COLO668 (cell line): ENCODE measurements around the gene MED8.
"Not testable (repeated sequence)": the region's sequence is repeated elsewhere in the genome, so short reads cannot be mapped to it uniquely, and the experiment has no call there.

Experiments used
- DNase-seq: peaks from one replicate; lab custom pipeline; 2025; ENCODE audit not compliant: unreplicated experiment; lab: John Stamatoyannopoulos, UW

The MED8 gene

GRCh38 chr1:43387976-43388599, 1.5 kb downstream of the MED8 start:
- DNase-seq = no peak

DNA sequence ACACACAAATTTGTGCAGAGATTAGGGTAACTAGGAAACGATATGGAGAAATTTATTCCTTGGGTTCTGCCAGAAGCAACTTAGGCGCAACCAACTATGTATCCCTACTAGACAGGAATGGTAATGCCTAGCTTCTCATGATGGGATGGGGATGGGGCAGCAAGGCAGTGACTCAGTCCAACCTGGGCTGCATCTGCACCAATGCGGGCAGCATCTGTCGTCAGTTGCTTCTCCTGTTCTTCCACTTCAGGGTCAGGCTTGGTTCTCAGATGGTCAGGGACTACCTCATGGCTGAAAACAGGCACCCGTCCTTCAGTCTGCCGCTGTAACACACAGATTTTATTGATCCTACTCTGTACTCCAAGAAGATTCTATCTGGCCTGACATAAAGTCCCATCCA, 2.9 kb downstream of the MED8 start:
- no peak for DNase-seq

GRCh38 chr1:43383449-43383848, 6.2 kb downstream of the MED8 start:
- DNase-seq = peak; percentile 23

DNA sequence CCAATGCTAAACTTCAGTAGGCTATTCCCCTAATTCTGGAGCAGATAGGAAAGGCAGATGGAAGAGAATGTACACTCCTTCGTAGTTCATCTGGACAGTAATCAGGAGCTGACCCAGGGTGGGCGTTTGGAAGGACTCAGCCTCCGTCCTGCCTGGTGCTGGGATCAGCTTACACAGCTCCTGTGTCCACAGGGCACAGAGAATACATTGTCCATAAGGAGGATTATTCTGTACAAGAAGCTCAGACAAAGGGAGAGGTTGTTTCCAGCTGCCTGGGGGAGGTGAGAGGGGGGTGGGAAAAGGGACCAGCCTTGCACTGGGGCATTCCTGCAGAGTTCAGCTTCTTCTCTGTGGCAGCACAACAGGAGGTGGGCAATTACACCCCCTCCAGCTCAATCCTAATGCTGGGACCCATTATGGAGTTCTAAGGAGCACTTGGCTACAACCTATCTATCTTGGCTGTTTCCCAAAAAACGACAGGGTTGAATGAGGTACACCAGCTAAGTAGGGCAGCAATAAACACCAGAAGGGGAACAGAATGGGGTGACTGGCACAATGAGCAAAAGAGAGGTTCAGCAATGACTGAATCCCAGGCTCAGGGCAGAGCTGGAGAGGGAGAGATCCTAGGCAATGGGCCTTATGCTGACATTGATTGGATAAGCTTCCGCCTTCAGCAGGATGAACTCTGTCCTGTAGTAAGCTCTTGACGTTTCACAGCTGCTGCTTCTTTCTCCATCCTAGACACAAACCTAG, 7.4 kb downstream of the MED8 start:
- DNase-seq = no peak

DNA sequence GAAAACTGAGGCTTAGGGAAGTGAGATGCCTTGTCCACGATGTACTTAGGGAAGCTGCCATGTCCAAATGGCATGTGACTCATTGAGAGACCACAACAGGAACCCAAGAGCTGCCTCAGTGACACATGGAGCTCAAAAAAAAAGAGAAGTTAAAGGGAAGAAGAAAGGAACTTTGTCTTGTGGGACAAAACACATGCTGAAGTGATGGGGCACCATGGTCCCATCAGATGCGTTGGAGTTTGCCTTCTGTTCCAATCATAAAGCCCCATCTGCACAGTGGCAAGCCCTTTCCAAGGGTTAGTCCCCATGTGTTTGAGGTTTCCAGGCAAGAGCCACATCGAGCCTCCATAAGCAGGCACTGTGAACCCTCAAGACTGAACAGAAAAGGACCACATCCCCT, 8.0 kb downstream of the MED8 start:
- no peak for DNase-seq

DNA sequence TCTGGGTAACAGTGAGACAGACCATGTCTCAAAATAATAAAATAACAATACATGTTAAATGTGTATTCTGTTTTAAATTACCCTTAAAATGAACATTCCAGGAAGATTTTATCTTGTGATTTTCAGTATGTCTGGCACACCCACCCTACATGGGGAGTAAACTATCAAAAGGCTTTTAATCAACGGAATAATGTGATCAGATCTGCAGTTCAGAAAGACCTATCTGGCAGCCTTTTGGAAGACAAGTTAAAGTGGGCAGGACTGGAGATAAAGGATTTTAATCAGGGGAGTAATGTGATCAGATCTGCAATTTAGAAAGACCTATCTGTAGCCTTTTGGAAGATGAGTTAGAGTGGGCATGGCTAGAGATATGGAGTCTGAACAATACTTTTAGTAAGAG, 10.1 kb downstream of the MED8 start:
- no peak for DNase-seq

DNA sequence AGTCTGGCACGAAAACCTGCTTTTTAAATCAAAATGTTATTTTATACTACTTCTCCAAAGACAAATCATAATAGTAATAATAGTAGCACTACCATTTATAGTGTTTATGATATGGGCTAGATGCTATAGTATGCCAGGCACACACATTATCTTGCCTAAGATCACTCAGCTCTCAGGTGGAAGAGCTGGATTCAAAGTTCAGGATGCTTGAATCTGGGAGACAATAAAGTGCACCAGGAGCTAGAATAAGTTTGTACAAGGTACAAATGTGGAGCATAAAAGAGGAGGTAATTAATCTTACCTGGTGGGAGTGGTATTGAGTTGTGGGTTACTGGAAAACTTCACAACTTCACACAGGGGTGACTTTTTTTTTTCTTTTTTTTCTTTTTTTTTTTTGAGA, 11.8 kb downstream of the MED8 start:
- no peak for DNase-seq

DNA sequence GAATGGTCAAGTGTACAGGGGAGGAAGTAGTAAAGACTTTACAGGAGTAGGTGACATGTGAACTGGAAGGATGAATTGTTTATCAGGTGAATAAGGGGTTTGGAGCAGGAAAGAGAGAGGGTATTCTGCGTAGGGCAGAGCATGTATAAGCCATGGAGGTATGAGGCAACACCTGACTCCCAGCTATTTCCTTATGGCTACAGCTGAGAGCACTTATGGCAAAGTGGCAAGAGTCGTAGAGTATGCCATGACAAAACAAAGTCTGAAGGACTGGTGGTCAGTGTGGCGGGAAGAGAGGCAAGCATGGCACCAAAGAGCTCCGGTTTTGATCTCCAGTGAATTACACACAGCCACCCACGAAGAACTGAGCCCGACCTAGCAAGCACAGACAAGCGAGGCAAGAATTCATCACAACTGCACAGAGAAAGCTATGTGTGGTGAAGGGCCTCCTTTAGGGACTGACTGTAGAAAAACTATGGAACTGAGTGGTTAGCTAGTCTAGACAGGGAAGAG, 12.8 kb downstream of the MED8 start:
- DNase-seq = no peak

- no peak for DNase-seq
Observed at GRCh38 chr1:43373066-43373940, 16.3 kb downstream of the MED8 start.

DNA sequence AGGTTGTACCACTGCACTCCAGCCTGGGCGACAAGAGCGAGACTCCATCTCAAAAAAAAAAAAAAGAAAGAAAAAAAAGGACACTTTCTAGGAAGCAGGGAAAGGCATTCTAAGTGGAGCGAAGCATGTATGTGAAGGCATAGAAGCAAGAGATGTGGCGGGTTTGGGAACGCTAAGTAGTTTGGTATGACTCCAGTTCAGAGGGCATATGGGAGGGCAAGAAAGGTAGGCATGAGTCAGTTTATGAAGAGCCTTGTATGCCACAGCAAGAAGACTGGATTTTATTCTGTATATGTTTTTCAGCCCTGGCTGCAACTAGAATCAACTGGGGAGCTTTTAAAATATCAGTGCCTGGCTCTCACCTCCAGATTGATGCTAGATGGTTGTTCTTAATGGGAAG, 17.4 kb downstream of the MED8 start:
- DNase-seq = no peak

- DNase-seq = no peak
Observed at GRCh38 chr1:43370564-43370963, 19.0 kb downstream of the MED8 start.

GRCh38 chr1:43369779-43370178, 19.8 kb downstream of the MED8 start:
- not testable (repeated sequence) for DNase-seq

GRCh38 chr1:43368646-43369020, 21.0 kb downstream of the MED8 start:
- DNase-seq = no peak

DNA sequence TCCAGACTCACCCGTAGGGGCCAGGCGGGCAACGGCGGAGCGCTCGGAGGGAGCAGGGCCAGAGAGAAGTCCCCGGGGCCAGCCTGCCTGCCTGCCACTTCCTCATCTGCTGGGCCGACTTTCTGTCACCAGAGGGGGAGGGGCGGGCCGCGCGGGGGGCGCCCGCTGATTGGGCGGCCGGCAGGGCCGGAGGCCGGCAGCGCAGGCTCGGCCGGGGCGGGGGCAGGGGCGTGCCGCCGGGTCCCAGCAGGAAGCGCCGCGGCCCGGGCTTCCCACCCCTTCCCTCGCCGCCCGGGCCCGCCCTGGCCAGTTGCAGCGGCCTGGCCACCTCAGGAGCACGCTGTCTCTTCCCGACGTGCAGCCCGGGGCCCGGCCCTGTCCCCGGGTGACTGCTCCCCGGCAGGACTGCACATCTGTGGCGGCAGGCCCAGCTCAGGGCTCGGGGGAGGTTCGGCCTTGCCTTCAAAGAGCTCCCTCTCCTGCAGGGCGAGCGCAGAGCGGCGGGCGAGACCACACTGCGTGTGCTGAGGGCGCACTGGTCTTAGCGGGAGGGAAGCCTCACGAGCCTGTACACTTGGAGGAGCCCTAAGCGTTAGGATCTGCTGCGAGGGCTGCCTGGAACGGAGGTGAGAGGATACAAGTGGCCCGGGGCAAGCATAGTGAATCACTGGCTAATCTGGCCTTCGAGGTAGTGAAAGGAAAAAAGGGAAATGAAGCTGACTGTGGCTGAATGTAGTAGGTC, 21.5 kb downstream of the MED8 start, which contains the start of gene ELOVL1:
Gene ELOVL1, minus strand, starts transcription at position 108 of the 742 bp plus-strand sequence. CDS start 2,402 bp downstream, outside the sequence.
- DNase-seq = peak; percentile 99

- DNase-seq = peak; percentile 51
Observed at GRCh38 chr1:43367026-43367903, 22.3 kb downstream of the MED8 start.

DNA sequence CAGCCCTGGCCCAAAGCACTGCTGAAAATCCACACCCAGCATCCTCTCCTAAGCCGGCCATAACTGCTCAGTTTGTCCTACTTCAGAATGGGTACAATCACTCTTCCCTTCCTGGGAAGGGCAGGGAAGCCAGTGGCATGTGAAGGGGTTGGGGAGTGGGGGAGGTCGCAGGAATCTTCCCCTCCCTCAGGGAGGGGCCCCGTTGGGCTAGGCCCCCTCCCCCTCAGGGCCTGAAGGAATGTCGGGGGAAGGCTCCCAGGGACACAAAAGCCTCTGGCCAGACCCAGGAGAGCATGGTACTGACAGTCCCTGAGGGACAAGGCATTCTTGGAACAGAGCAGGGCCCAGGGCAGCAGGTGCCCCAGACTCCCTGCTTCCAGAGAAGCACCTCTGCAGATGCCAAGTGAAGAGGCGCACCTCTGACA, 23.0 kb downstream of the MED8 start:
- no peak for DNase-seq

- peak; percentile 82 for DNase-seq
Observed at GRCh38 chr1:43366179-43366578, 23.4 kb downstream of the MED8 start.

DNA sequence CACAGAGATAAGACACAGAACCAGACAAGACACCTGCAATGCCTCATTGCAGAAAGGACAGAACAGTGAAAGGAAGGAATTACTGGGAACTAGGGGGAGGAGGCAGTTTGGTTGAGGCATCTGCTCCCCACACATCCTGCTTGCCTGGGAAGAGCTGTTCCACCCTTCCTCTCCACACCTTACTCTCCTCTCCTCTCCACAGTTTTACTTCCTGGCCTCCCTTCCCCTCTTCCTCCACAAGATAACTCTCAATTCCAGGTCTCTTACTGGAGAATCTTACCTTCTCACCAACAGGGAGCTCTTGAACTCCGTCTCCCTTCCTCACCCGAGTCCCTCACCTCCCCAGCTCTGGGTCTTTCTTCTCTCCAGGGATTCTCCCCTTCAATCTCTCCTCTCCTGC, 23.9 kb downstream of the MED8 start:
- no peak for DNase-seq

GRCh38 chr1:43363935-43364525, 25.6 kb downstream of the MED8 start:
- DNase-seq = no peak
